Activated CD8-positive, alpha-beta memory T cell treated with anti-CD3 and anti-CD28 coated beads for 24 hours (primary cell): ENCODE data around the gene MGAT5B.
A peak's percentile ranks its signal among the peaks of the same experiment; 100 is the strongest.
"Not testable (repeated sequence)": the region's sequence is repeated elsewhere in the genome, so short reads cannot be mapped to it uniquely, and the experiment has no call there.

Experiments used
- DNase-seq: peaks from one replicate; pipeline ENCODE4 v3.0.0-alpha.2; 2020

The MGAT5B gene

DNA sequence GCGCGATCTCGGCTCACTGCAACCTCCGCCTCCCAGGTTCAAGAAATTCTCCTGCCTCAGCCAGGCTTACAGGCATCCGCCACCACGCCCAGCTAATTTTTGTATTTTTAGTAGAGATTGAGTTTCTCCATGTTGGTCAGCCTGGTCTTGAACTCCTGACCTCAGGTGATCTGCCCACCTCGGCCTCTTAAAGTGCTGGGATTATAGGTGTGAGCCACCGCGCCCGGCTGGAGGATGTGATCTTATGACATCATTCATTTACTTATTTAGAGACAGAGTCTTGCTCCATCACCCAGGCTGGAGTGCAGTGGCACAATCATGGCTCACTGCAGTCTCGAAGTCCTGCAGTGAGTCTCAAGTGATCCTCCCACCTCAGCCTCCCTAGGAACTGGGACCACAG lies 19.0 kb upstream of the MGAT5B start:
- not testable (repeated sequence) for DNase-seq

DNA sequence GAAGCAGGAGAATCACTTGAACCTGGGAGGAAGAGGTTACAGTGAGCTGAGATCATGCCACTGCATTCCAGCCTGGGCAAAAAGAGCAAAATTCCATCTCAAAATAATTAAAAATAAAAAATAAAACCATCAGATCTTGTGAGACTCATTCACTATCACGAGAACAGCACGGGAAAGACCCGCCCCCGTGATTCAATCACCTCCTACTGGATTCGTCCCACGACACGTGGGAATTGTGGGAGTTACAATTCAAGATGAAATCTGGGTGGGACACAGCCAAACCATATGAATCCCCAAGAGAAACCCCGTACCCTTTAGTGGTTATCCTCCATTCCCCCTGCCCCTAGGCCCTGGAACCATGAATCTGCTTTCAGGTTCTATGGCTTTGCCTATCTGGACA lies 15.4 kb upstream of the MGAT5B start:
- no peak for DNase-seq

DNA sequence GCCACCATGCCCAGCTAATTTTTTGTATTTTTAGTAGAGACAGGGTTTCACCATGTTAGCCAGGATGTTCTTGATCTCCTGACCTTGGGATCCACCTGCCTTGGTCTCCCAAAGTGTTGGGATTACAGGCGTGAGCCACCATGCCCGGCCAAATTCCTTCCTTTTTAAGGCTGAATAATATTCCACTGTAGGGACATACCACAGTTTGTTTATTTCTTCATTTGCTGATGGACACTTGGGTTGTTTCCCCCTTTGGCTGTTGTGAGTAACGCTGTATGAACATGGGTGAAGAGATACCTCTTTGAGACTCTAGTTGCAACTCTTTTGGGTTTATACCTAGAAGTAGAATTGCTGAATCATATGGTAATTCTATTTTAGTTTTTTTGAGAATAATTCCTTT lies 13.1 kb upstream of the MGAT5B start:
- DNase-seq: no peak

- DNase-seq: no peak
These were observed 6.1 kb upstream of the MGAT5B start for GRCh38 chr17:76862079-76862478.

- DNase-seq: no peak
These were observed 5.7 kb upstream of the MGAT5B start for GRCh38 chr17:76862494-76862893.

GRCh38 chr17:76864024-76864423 lies 4.2 kb upstream of the MGAT5B start:
- no peak for DNase-seq

DNA sequence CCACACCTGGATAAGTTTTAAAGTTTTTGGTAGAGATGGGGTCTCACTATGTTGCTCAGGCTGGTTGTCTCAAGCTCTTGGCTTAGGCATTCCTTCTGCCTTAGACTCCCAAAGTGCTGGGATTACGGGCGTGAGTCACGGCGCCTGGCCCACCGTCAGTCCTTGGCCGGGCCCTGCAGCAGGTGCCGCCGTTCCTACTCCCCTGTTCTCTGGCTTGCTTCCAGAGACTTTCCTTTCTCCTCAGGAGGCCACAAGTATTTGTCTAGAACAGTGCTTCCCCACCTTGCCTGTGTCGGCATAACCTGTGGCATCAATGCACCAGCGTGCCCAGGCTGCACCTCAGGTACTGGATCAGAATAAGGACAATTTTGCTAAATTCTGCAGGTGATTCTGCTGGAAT lies 3.0 kb upstream of the MGAT5B start:
- no peak for DNase-seq

DNA sequence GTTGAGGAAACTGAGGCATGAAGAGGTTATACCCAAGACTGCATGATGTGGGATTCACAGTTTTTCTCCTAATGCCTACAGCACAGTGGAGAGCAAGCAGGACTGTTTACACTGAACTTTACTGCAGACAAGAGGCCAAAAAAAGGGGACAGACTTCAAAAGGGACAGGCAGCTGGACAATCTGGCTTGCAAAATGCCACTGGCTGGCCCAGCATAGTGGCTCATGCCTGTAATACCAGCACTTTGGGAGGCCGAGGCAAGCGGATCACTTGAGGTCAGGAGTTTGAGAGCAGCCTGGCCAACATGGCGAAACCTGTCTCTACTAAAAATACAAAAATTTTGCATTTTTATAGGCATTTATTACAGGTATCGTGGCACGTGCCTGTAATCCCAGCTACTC lies 2.0 kb upstream of the MGAT5B start:
- no peak for DNase-seq

DNA sequence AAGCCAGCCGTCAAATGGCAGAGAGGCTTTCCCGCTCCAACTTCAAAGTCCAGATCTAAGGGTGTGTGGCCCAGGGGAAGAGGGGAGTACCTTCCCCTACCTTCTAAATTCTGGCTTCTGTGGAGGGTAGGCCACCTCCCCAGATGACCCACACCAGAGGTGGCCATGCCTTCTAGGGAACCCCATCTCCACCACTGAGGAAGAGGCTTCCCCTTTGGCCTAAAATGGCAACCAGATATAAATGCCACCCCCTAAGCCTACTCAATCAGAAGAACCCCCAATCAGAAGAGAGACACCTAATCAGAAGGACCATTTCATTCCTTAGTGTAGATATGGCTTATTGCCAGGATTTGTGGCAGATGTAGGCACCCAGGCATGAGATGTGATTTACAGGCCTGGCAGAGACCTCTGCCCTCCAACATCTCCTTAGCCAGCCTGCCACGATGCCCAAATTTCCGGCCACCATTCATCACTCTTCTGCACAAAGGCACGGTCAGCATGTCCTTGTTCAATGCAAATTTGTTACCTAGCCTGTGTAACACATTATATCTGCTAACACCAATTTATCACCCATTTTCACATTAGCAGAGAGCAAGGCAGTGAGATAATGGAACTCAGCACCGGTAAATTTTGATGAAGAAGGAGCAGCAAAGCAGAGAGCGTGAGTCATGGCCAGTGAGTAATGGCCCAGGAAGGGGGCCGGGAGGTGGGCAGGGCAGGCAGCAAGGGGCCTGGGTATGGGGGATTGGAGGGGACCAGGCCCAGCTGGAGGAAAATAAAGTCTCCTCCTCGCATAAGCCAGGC lies 1.2 kb upstream of the MGAT5B start:
- DNase-seq: no peak

DNA sequence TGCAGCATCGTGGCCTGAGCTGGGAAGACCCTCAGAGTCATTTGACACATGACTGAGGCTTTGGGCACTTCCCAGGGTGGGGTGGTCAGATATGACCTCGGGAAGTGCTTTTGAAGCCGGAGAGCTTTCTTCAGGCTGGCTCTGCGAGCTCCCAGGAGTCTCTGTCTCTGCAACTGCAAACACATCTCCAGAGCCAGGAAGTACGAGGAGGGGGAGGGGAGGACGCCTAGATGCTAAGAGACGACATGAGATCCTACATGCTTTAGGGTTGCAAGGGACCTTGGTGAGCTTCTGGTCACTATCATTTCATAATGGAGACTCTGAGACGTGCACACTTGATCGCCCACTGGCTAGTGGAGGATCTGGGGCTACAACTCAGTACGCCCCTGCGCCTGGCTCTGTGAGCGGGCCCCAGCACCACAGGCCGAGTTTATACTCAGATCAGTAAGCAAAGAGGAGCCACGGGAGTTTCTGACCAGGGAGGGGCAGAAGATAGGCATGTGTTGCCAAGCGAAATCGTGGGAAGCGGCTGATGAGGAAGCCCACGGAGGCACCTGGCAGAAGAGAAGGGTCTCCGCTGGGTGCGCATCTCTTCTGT lies 527 bp upstream of the MGAT5B start:
- DNase-seq: no peak

DNA sequence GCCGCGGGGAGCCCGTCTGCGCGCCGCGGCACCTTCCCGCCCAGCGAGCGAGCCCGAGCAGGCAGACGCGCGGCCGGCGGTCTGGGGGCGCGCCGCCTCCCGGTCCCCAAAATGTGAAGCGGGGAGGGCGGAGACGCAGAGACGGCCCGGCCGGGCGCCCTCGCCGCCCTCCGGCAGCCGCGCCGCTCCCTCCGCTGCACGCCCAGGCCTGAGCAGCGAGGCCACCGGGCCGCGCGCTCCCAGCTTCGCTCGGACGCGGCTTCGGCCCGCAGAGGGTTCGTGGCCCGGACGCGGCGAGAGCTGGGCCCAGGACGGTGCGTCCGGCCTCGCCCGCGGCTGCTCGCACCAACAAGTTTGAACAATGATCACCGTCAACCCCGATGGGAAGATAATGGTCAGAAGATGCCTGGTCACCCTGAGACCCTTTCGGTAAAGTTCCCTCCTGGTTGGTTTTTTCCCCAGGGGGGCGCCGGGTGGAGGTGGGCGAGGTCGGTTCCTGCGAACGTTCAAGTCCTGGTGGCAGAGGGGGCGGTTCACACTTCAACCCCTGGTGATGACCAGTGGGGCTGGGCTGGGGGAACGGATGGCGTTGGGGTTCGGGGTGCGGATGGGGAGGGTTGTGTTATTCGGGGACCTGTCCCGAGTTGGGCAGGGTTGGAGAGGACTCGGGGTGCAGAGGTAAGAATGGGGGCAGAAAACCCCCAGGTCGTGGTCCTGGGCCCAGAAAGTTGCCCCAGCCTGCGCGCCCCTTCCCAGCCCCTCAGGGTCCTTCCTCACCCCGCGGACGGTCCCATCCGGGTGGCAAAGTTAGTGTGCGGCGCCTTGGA lies 678 bp downstream of the MGAT5B start:
- peak; percentile 62 for DNase-seq

- peak; percentile 63 for DNase-seq
These were observed 1.5 kb downstream of the MGAT5B start for GRCh38 chr17:76869496-76870376.

DNA sequence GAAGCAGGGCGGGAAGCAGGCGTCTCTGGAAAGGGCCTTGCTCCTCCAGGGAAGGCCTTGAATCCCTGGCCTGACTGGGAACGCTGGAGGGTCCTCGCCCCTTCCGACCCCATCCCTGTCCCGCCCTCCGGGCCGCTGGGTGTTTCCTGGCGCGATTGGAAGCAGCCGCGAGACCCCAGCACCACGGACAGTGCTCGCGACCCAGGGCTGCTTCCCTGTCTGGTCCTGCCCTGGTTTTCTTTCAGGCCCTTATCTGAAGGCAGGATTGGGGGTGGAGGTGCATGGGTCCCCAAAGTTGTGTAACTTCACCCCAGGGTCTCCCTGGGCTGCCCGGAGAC lies 2.1 kb downstream of the MGAT5B start:
- DNase-seq: no peak

DNA sequence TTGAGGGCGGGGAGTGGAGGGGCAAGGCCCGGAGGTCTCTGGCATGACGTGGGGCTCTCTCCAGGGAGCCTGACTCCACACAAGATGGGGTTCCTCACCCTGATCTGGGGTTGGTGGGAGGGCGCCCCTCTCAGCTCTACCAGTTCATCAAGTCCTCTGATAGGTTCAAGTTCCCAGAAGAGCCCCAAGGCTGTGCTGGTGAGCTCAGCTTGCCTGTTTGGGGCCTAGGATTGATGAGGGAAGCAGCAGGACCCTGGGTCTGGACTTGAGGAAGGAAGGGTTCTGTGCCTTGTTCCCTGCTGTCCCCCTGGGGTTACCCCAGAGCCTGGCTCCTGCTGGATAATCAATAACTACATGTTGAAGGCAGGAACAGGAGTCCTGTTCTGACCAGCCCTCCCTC lies 3.5 kb downstream of the MGAT5B start:
- DNase-seq: no peak

- no peak for DNase-seq
These were observed 4.1 kb downstream of the MGAT5B start for GRCh38 chr17:76872221-76872873.

DNA sequence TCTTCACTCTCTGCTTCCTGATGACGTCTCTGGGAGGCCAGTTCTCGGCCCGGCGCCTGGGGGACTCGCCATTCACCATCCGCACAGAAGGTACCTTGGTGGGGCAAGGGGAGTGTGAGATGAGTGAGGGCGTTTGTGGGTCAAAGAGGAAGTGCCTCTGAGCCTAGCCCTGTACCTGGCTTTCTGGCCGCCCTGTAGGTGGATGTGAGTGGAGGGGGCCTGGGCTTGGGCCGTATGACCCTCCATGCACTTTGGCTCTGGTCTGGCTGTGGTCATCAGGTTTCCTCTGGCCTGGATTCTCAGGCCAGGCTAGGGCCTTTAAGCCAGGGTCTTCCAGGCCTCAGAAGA lies 4.6 kb downstream of the MGAT5B start:
- DNase-seq: no peak

DNA sequence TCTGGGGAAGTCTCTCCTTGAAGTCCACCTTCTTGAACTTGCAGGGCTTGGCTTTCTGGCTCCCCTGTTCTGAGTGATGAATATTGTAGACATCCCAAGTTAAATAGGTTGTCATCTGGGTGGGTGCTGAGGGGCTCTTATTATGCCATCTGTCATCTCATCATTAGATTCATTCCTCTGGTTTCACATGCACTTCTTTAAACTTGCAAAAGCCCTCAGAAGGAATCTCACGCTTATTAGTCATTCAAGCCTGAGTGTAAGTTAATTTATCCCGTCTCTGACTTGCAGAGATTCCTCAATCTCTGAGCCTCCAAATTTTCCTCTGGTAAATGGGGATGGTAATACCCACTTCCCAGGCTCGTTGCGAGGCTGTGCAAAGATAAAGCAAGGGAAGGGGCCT lies 5.7 kb downstream of the MGAT5B start:
- DNase-seq: no peak

DNA sequence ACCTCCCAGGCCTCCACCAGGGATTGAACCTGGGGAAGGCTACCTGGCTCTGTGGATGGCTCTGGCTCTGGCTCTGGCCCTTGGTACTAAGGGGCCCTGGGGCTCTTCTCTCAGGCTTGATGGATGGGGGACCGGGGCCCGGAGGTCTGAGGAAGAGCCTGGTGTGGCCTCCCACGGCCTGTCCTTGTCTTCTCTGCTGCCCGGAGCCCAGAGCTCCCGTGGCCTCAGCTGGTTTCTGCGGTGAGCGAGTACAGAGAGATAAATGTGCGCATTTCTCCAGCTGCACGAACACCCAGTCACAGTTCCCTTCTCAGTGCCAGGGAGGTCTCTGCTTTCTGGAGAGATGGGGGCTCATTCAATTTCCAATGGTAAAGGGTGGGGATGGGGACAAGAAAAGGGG lies 9.2 kb downstream of the MGAT5B start:
- DNase-seq: no peak

GRCh38 chr17:76878568-76878967 lies 10.4 kb downstream of the MGAT5B start:
- no peak for DNase-seq

- DNase-seq: no peak
These were observed 11.1 kb downstream of the MGAT5B start for GRCh38 chr17:76879254-76879653.

DNA sequence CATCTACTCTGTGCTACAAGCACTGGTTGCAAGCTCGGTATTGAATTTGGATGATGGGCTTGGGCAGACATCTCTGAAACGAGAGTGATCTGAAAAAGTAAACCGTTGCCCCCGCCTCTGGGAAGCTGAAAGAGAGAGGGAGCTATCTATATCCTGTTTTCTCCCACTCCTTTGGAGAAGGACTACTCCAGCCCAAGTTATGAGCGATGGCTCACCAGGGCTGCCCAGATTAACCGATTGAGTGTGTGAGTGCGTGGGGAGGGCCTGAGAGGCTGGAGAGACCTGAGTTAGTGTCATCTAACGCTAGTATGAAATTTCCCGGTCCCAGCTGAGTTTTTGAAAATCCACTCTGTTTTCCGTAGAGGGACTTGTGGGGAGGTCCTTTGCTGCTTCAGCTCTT lies 11.5 kb downstream of the MGAT5B start:
- no peak for DNase-seq

GRCh38 chr17:76880268-76880667 lies 12.1 kb downstream of the MGAT5B start:
- DNase-seq: no peak

- no peak for DNase-seq
These were observed 12.8 kb downstream of the MGAT5B start for GRCh38 chr17:76880971-76881370.
